Breast epithelium (tissue), 4 donors: ENCODE data around the gene PFKP. TPM values are rescaled to one million over a fixed set of nuclear protein-coding genes. Genes with fewer than 3 reads are reported as not detected.

Source experiments
- DNase-seq, 2 donors: peaks; one replicate each; pipeline ENCODE4 v3.0.0-alpha.2; 2019; ENCODE audit warnings: low spot score in 2 of 2
- H3K27ac ChIP-seq, 2 donors: fragments of 200-600 bp; sonication (generic) in 1 of 2; one replicate each; pipeline ENCODE4 v1.5.1; 2016 to 2019; ENCODE audit warnings: mild to moderate bottlenecking in 1 of 2
- H3K27me3 ChIP-seq, 2 donors: fragments of 200-600 bp; sonication (generic) in 1 of 2; one replicate each; pipeline versions ENCODE4 v1.5.1 to v1.6.0; 2017 to 2019; ENCODE audit warnings: control low read depth in 1 of 2, mild to moderate bottlenecking in 1 of 2
- H3K36me3 ChIP-seq: fragments of 200-600 bp; one replicate; pipeline ENCODE4 v1.5.1; 2019
- H3K4me1 ChIP-seq, 2 donors: fragments of 200-600 bp; sonication (generic); one replicate each; pipeline ENCODE4 v1.5.1; 2016 to 2019; ENCODE audit warnings: control low read depth in 1 of 2
- H3K4me3 ChIP-seq, 3 donors: fragments of 200-600 bp; sonication (generic); 1 replicate in 2 of 3; 2 replicates in 1 of 3; pipeline ENCODE4 v1.5.1; 2016 to 2019; ENCODE audit warnings: mild to moderate bottlenecking in 3 of 3, moderate library complexity in 2 of 3
- H3K9me3 ChIP-seq, 2 donors: fragments of 200-600 bp; sonication (generic) in 1 of 2; one replicate each; pipeline ENCODE4 v1.5.1; 2016 to 2019; ENCODE audit warnings: control low read depth in 1 of 2
- POLR2A ChIP-seq: fragments of 450-650 bp; IDR thresholded peaks from one replicate; pipeline ENCODE4 v1.6.1; 2016; ENCODE audit warnings: antibody characterized with exemption, mild to moderate bottlenecking, moderate library complexity
- POLR2AphosphoS5 ChIP-seq, 3 donors: sonication (generic); formaldehyde crosslinking; IDR thresholded peaks; one replicate each; pipeline ENCODE4 v1.6.1; 2017; ENCODE audit warnings: antibody characterized with exemption in 3 of 3
- intact Hi-C: fragments of 100-400 bp; cut with DNase I; formaldehyde crosslinking; loops from one replicate; pipeline ENCODE4 v1.15.1; 2023; ENCODE audit warnings: low total_unique reads
- total RNA-seq, 3 donors: library from RNA; depleted of rRNA; stranded (reverse); fragments of >200 nt; gene quantifications; one replicate each; pipeline ENCODE4 v1.1.0, GENCODE V29; 2016
- TF ChIP-seq, protein P1 (sequence below), 3 donors: fragments of 450-650 bp; IDR thresholded peaks; one replicate each; pipeline ENCODE4 v1.5.1; 2016 to 2017; ENCODE audit warnings: antibody characterized with exemption in 3 of 3, mild to moderate bottlenecking in 3 of 3, moderate library complexity in 3 of 3

The PFKP gene
- total RNA-seq, 3 donors from 2014 or later = 16.0 to 37.0 (median 32.9) TPM

DNA sequence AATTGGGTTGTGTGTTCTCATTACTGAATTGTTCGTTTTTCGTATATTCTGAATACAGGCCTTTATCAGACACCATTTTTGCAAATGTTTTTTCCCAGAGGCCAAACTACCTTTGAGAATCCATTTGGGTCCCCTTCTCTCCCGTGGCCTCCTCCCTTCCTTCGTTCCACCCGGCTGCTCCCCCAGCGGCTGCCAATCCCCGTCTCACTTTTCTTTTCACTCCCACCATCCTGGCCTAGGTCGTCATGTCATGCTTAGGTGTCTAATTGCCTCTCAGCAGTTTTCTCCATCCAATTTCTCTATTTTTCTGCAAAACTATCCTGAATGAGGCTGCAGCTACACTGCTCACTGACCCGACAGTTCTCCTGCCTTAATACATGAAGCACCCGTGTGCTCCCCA, 87.3 kb downstream of the PFKP start:
- Histone ChIP-seq H3K36me3 (peaks cover 10% of the 10 kb centered on the region), H3K27ac (no peak overlapping the region), H3K9me3 (no peaks in the 10 kb centered on the region), H3K4me1 (no peaks in the 10 kb centered on the region), H3K27me3 (no peaks in the 10 kb centered on the region), H3K4me3 (no peak overlapping the region)
- DNase-seq = no peak
- TF ChIP-seq POLR2AphosphoS5 (IDR thresholded peaks at IDR 0.05) (no peak), POLR2A (no peak)
- TF ChIP-seq, protein P1, sequence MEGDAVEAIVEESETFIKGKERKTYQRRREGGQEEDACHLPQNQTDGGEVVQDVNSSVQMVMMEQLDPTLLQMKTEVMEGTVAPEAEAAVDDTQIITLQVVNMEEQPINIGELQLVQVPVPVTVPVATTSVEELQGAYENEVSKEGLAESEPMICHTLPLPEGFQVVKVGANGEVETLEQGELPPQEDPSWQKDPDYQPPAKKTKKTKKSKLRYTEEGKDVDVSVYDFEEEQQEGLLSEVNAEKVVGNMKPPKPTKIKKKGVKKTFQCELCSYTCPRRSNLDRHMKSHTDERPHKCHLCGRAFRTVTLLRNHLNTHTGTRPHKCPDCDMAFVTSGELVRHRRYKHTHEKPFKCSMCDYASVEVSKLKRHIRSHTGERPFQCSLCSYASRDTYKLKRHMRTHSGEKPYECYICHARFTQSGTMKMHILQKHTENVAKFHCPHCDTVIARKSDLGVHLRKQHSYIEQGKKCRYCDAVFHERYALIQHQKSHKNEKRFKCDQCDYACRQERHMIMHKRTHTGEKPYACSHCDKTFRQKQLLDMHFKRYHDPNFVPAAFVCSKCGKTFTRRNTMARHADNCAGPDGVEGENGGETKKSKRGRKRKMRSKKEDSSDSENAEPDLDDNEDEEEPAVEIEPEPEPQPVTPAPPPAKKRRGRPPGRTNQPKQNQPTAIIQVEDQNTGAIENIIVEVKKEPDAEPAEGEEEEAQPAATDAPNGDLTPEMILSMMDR (IDR thresholded peaks at IDR 0.05) = no peak
- intact Hi-C loops = no loop called here

GRCh38 chr10:3159152-3159551, 91.8 kb downstream of the PFKP start:
- no peak for DNase-seq
- intact Hi-C loops = no loop called here
- H3K27me3 ChIP-seq = no peaks in the 10 kb centered on the region
- H3K4me1 ChIP-seq = no peaks in the 10 kb centered on the region
- H3K4me3 ChIP-seq = no peak overlapping the region
- peaks cover 9% of the 10 kb centered on the region for H3K36me3 ChIP-seq
- no peak overlapping the region for H3K27ac ChIP-seq
- no peak for TF ChIP-seq POLR2A
- TF ChIP-seq POLR2AphosphoS5 (IDR thresholded peaks at IDR 0.05) = no peak
- TF ChIP-seq, protein P1 (IDR thresholded peaks at IDR 0.05) = no peak
- H3K9me3 ChIP-seq = no peaks in the 10 kb centered on the region

GRCh38 chr10:3162533-3162932, 95.2 kb downstream of the PFKP start:
- no peak for TF ChIP-seq POLR2AphosphoS5 (IDR thresholded peaks at IDR 0.05)
- no peak for TF ChIP-seq POLR2A
- TF ChIP-seq, protein P1 (IDR thresholded peaks at IDR 0.05) = no peak
- Histone ChIP-seq H3K9me3 (no peaks in the 10 kb centered on the region), H3K4me1 (no peaks in the 10 kb centered on the region), H3K36me3 (peaks cover 17% of the 10 kb centered on the region), H3K27me3 (no peaks in the 10 kb centered on the region), H3K27ac (no peak overlapping the region), H3K4me3 (no peak overlapping the region)
- DNase-seq = no peak
- intact Hi-C loops = loop anchor here (1.0 kb wide), 1 partner anchor 26 kb away; no protein-coding TSS in a partner anchor

DNA sequence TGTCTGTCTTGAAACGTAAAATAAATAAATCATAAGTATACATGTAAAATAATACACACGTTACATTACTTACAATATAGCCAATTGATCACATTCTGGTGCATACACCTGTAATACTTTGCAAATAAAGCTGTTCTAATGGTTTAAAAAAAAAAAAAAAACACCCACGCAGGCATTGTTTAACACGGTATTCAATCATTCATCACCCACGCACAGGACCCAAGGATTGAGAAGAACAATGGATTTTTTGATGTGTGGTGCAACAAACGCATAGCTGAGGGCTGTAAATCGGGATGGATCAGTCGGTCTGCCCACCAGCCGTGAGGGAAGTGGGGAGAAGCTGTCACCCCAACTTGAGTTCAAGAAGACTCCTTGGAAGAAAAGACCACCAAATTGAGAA, 96.5 kb downstream of the PFKP start:
- no peaks in the 10 kb centered on the region for H3K4me1 ChIP-seq
- no peak overlapping the region for H3K4me3 ChIP-seq
- H3K27ac ChIP-seq = no peak overlapping the region
- H3K36me3 ChIP-seq = peaks cover 17% of the 10 kb centered on the region
- TF ChIP-seq, protein P1 (IDR thresholded peaks at IDR 0.05) = no peak
- no peak for TF ChIP-seq POLR2AphosphoS5 (IDR thresholded peaks at IDR 0.05)
- TF ChIP-seq POLR2A = no peak
- intact Hi-C loops = no loop called here
- H3K9me3 ChIP-seq = no peaks in the 10 kb centered on the region
- DNase-seq = no peak
- H3K27me3 ChIP-seq = no peaks in the 10 kb centered on the region

GRCh38 chr10:3165196-3165595, 97.8 kb downstream of the PFKP start:
- intact Hi-C loops = no loop called here
- TF ChIP-seq POLR2AphosphoS5 (IDR thresholded peaks at IDR 0.05) (no peak), POLR2A (no peak)
- TF ChIP-seq, protein P1 (IDR thresholded peaks at IDR 0.05) = no peak
- Histone ChIP-seq H3K4me1 (no peaks in the 10 kb centered on the region), H3K27ac (no peak overlapping the region), H3K4me3 (no peak overlapping the region), H3K9me3 (no peaks in the 10 kb centered on the region), H3K27me3 (no peaks in the 10 kb centered on the region), H3K36me3 (peaks cover 17% of the 10 kb centered on the region)
- DNase-seq = no peak
